Measurements from ENCODE around the gene PLA1A. TPM values are rescaled to one million over a fixed set of nuclear protein-coding genes. Genes with fewer than 3 reads are reported as not detected.

PLA1A gene
- total RNA-seq, 1 donor from 2014 or later: 15.0 TPM

DNA sequence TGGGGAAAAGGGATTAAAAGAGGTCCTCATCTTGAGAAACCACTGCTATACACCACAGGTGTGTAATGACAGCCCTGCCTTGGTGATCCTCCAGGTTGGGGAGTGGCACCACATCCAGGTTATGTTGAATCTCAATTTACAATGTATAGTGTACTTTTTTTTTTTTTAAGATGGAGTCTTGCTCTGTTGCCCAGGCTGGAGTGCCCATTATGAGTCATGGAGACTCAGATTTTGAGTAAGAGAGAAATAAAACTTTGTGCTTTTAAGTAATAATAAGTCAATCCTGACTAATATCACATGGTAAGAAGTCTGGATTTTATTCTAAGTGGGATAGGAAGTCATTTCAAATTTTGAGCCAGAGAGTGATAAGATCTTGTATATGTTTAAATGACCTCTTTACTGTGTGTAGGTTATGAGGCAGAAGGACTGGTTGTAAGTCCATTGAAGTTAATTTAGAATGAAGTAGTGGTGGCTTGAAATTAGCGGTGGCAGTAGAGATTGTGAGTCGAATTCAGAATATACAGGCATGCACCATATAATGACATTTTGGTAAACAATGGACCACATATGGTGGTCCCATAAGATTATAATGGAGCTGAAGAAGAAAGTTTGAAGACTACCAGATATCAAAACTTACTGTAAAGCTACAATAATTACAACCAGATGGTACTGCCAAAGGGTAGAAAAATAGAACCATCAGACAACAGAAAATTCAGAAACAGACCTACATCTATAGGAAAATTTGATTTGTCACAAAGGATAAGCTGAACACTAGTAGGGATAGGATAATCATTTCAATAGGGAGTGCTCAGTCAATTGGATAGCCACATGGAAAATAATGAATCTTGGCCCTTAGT lies 42.0 kb downstream of the PLA1A start:
- TF ChIP-seq, protein P1, sequence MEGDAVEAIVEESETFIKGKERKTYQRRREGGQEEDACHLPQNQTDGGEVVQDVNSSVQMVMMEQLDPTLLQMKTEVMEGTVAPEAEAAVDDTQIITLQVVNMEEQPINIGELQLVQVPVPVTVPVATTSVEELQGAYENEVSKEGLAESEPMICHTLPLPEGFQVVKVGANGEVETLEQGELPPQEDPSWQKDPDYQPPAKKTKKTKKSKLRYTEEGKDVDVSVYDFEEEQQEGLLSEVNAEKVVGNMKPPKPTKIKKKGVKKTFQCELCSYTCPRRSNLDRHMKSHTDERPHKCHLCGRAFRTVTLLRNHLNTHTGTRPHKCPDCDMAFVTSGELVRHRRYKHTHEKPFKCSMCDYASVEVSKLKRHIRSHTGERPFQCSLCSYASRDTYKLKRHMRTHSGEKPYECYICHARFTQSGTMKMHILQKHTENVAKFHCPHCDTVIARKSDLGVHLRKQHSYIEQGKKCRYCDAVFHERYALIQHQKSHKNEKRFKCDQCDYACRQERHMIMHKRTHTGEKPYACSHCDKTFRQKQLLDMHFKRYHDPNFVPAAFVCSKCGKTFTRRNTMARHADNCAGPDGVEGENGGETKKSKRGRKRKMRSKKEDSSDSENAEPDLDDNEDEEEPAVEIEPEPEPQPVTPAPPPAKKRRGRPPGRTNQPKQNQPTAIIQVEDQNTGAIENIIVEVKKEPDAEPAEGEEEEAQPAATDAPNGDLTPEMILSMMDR (IDR thresholded peaks at IDR 0.05): no peak
- H3K4me3 ChIP-seq: no peak overlapping the region
- peak overlapping the region in 1 of 2 donors; percentile 83 for H3K27ac ChIP-seq
- peaks cover 0 to 22% of the 10 kb centered on the region in 2 donors for H3K36me3 ChIP-seq
- DNase-seq (ENCODE audit: low spot score in 2 of 2): no peak
- H3K27me3 ChIP-seq: no peaks in the 10 kb centered on the region
- H3K4me1 ChIP-seq: peaks cover 3 to 8% of the 10 kb centered on the region in 2 donors
- intact Hi-C loops (cut with DNase I): no loop called here
- H3K9me3 ChIP-seq: peaks cover 0 to 4% of the 10 kb centered on the region in 2 donors

DNA sequence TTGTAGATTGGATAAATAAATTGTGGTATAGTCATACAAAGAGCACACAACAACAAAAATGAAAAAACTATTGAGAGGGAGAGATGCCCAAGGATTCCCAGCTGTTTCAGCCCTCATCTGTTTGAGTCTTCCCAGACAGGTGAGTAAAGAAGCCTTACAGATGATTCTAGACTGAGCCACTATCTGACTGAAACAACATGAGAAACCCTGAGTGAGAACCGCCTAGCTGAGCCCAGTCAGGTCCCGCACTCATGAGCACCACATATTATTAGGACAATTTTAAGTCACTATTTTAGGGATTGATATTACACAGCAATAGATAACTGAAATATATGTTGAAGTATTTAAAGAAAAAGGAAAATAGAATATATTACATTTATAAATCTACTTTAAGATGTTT lies 43.7 kb downstream of the PLA1A start:
- intact Hi-C loops (cut with DNase I): no loop called here
- Histone ChIP-seq H3K27me3 (no peaks in the 10 kb centered on the region), H3K4me3 (no peak overlapping the region), H3K36me3 (peaks cover 0 to 24% of the 10 kb centered on the region in 2 donors), H3K9me3 (peaks cover 0 to 4% of the 10 kb centered on the region in 2 donors), H3K4me1 (peaks cover 3 to 8% of the 10 kb centered on the region in 2 donors), H3K27ac (no peak overlapping the region)
- no peak for DNase-seq (ENCODE audit: low spot score in 2 of 2)
- TF ChIP-seq, protein P1 (IDR thresholded peaks at IDR 0.05): no peak

DNA sequence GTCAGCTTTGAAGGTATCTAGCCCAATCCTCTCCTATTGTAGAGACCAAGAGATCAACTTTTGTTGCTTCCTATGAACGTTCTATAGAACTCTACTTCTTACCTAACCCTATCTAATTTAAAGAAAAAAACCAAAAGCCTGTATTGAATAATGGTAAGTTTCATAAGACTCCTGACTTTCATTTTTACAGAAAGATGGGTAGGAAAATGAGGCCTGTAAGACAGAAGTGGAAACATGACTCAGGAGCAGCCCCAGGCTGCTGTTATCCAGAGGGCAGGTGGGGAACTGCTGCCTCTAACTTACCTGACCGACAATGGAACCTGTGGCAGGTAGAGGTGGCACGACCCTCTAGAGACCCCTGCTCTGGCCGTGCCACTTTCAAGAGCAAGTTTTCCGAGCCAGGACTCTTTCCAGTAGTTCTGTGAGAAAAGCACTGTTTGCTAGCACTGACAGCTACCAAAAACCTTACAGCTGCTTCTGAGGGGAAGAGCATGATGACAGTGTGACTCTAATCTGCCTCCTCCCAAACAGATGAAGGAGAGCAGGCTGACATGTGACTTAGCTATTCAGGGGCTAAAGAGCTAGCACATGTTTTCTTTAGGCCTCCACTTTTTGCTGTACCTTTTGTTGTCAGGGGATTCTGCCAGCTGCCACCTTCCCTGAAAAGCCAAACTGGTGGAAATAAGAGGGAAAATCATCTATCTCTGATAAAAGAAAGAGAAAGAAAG lies 45.2 kb downstream of the PLA1A start:
- TF ChIP-seq, protein P1 (IDR thresholded peaks at IDR 0.05): no peak
- Histone ChIP-seq H3K4me1 (peaks cover 6 to 15% of the 10 kb centered on the region in 2 donors), H3K27ac (no peak overlapping the region), H3K36me3 (peaks cover 0 to 24% of the 10 kb centered on the region in 2 donors), H3K27me3 (no peaks in the 10 kb centered on the region), H3K4me3 (no peak overlapping the region), H3K9me3 (peaks cover 0 to 4% of the 10 kb centered on the region in 2 donors)
- intact Hi-C loops (cut with DNase I): no loop called here
- DNase-seq (ENCODE audit: low spot score in 2 of 2): no peak

DNA sequence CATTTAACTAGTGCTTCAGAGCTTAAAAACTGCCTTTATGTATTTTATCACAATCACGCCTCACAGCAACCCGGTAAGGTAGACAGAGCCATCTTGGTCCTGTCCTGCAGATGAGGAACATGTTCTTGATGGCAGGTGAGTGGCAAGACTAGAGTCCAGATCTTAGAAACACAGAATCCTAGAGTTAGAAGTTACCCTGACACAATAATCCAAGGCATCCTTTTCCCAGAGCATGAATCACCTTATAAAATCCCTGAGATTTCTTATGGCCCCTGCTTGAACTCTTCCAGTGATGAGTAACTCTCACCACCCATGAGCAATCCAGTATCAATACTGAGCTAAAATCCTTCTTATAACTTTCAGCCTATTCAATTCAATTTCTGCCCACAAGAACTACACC lies 45.8 kb downstream of the PLA1A start:
- no peak for DNase-seq (ENCODE audit: low spot score in 2 of 2)
- Histone ChIP-seq H3K27ac (no peak overlapping the region), H3K9me3 (peaks cover 0 to 4% of the 10 kb centered on the region in 2 donors), H3K4me1 (peaks cover 9 to 15% of the 10 kb centered on the region in 2 donors), H3K27me3 (no peaks in the 10 kb centered on the region), H3K4me3 (no peak overlapping the region), H3K36me3 (peaks cover 0 to 24% of the 10 kb centered on the region in 2 donors)
- TF ChIP-seq, protein P1 (IDR thresholded peaks at IDR 0.05): no peak
- intact Hi-C loops (cut with DNase I): no loop called here

DNA sequence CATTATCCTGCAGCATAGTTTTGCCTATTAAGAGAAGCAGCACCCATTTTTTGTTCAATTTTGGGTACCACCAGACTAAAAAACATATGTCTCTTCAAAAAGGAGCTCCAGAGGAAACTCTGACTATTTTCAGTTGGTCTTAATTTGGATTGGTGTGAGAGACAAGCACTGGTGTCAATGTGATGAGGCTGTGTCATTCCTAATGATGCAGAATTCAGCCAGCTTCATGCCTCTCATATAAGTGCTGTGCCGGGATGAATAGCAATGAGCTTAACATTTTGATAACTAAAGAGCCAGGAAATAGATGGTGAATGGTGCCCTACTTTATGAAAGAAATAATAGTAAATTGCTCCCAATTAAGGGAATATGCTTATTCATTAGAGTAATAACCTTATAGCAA lies 46.8 kb downstream of the PLA1A start:
- H3K9me3 ChIP-seq: peaks cover 0 to 4% of the 10 kb centered on the region in 2 donors
- H3K27ac ChIP-seq: no peak overlapping the region
- intact Hi-C loops (cut with DNase I): no loop called here
- peaks cover 0 to 24% of the 10 kb centered on the region in 2 donors for H3K36me3 ChIP-seq
- no peaks in the 10 kb centered on the region for H3K27me3 ChIP-seq
- no peak overlapping the region for H3K4me3 ChIP-seq
- H3K4me1 ChIP-seq: peaks cover 9 to 15% of the 10 kb centered on the region in 2 donors
- TF ChIP-seq, protein P1 (IDR thresholded peaks at IDR 0.05): no peak
- DNase-seq (ENCODE audit: low spot score in 2 of 2): no peak

Measured in ascending aorta (tissue), 2 donors.